Osteocyte (in vitro differentiated cells): ENCODE measurements around the gene FCSK. TPM values are rescaled to one million over a fixed set of nuclear protein-coding genes. Genes with fewer than 3 reads are reported as not detected.

Source experiments
- DNase-seq: peaks from one replicate; pipeline ENCODE4 v3.0.0; 2021; ENCODE audit warnings: mixed read lengths; ENCODE audit not compliant: unreplicated experiment; ENCODE audit errors: extremely low spot score
- H3K27ac Mint-ChIP-seq: one replicate; pipeline ENCODE4 v1.8.0; 2021; ENCODE audit warnings: mild to moderate bottlenecking, mixed read lengths; ENCODE audit not compliant: unreplicated experiment
- H3K27me3 Mint-ChIP-seq: one replicate; pipeline ENCODE4 v1.8.0; 2021; ENCODE audit warnings: mixed read lengths; ENCODE audit not compliant: unreplicated experiment
- H3K36me3 Mint-ChIP-seq: one replicate; pipeline ENCODE4 v1.8.0; 2021; ENCODE audit warnings: mixed read lengths; ENCODE audit not compliant: unreplicated experiment
- H3K4me1 Mint-ChIP-seq: one replicate; pipeline ENCODE4 v1.8.0; 2021; ENCODE audit warnings: mixed read lengths; ENCODE audit not compliant: unreplicated experiment
- H3K4me3 Mint-ChIP-seq: one replicate; pipeline ENCODE4 v1.8.0; 2021; ENCODE audit warnings: mild to moderate bottlenecking, moderate library complexity, mixed read lengths; ENCODE audit not compliant: unreplicated experiment
- H3K9me3 Mint-ChIP-seq: one replicate; pipeline ENCODE4 v1.8.0; 2021; ENCODE audit warnings: mixed read lengths; ENCODE audit not compliant: unreplicated experiment
- CTCF ChIP-seq: fragments of 200-600 bp; sonication (generic); IDR thresholded peaks from 2 replicates; pipeline ENCODE4 v1.5.0; 2021; ENCODE audit warnings: antibody characterized with exemption, mild to moderate bottlenecking, moderate library complexity
- total RNA-seq: library from RNA; stranded (reverse); gene quantifications from 2 replicates; pipeline ENCODE4 v1.2.1, GENCODE V29; 2021

The FCSK gene
- total RNA-seq, 1 donor from 2014 or later, result 16.8 TPM

DNA sequence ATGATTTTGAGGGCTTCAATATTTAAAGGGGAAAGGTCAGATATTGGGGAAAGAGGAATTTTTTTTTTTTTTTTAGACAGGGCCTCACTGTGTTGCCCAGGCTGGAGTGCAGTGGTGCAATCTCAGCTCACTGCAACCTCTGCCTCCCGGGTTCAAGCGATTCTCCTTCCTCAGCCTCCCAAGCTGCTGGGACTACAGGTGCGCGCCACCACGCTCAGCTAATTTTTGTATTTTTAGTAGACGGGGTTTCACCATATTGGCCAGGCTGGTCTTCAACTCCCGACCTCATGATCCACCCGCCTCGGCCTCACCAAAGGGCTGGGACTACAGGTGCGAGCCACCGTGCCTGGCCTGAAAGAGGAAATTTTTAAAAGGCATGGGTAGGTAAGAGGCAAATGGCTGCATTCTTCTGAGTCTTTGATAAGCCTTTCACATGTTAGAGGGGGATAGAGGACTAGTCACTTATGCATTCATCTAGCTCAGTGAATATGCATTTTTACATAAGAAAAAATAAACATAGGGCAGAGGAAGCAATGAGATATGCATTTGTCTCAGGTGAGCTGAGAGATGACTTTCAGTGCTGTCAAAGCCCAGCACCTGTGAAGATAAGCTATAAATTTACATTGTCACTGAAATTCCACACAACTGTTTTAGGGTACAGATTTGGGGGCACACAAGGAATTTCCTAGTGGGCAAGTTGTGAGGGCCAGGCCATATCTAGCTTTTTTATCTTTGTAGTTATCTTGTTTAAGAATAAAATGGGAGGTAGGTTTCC, 1.1 kb upstream of the FCSK start:
- no peak for DNase-seq
- peak overlapping the region; percentile 92 for H3K27ac Mint-ChIP-seq

GRCh38 chr16:70453892-70454221, 538 bp upstream of the FCSK start:
- no peak for TF ChIP-seq CTCF
- peaks cover 12% of the 10 kb centered on the region for H3K4me1 Mint-ChIP-seq
- DNase-seq, result no peak
- H3K9me3 Mint-ChIP-seq, result no peaks in the 10 kb centered on the region
- H3K4me3 Mint-ChIP-seq, result peak overlapping the region; percentile 77
- peak overlapping the region; percentile 92 for H3K27ac Mint-ChIP-seq
- H3K27me3 Mint-ChIP-seq, result no peaks in the 10 kb centered on the region
- no peaks in the 10 kb centered on the region for H3K36me3 Mint-ChIP-seq

More for the DNA sequence above, 1.1 kb upstream of the FCSK start:
- H3K4me1 Mint-ChIP-seq, result peaks cover 12% of the 10 kb centered on the region
- H3K36me3 Mint-ChIP-seq, result no peaks in the 10 kb centered on the region
- H3K27me3 Mint-ChIP-seq, result no peaks in the 10 kb centered on the region
- H3K4me3 Mint-ChIP-seq, result peak overlapping the region; percentile 77
- H3K9me3 Mint-ChIP-seq, result no peaks in the 10 kb centered on the region
- TF ChIP-seq CTCF, result no peak

DNA sequence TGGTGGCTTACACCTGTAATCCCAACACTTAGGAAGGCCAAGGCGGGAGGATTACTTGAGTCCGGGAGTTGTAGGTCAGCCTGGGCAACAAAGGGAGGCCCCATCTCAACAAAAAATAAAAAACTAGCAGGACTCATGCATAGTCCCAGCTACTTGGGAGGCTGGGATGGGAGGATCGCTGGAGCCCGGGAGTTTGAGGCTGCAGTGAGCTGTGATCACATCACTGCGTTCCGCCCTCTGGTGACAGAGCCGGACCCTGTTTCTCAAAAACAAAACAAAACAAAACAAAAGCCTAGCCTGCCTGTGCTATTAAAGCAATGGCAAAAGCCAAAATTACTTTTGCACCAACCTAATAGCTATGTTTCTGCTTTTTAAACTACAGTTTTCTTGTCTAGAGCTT, 1.5 kb downstream of the FCSK start:
- no peak for TF ChIP-seq CTCF
- DNase-seq, result no peak
- Mint-ChIP-seq H3K4me1 (peaks cover 17% of the 10 kb centered on the region), H3K4me3 (no peak overlapping the region), H3K36me3 (no peaks in the 10 kb centered on the region), H3K27ac (no peak overlapping the region), H3K27me3 (no peaks in the 10 kb centered on the region), H3K9me3 (no peaks in the 10 kb centered on the region)

- no peak for DNase-seq
- no peak for TF ChIP-seq CTCF
- no peak overlapping the region for H3K27ac Mint-ChIP-seq
- no peaks in the 10 kb centered on the region for H3K27me3 Mint-ChIP-seq
- no peak overlapping the region for H3K4me3 Mint-ChIP-seq
- H3K4me1 Mint-ChIP-seq, result peaks cover 25% of the 10 kb centered on the region
- no peaks in the 10 kb centered on the region for H3K36me3 Mint-ChIP-seq
- H3K9me3 Mint-ChIP-seq, result no peaks in the 10 kb centered on the region
These were observed 3.2 kb downstream of the FCSK start for GRCh38 chr16:70457446-70458166.

DNA sequence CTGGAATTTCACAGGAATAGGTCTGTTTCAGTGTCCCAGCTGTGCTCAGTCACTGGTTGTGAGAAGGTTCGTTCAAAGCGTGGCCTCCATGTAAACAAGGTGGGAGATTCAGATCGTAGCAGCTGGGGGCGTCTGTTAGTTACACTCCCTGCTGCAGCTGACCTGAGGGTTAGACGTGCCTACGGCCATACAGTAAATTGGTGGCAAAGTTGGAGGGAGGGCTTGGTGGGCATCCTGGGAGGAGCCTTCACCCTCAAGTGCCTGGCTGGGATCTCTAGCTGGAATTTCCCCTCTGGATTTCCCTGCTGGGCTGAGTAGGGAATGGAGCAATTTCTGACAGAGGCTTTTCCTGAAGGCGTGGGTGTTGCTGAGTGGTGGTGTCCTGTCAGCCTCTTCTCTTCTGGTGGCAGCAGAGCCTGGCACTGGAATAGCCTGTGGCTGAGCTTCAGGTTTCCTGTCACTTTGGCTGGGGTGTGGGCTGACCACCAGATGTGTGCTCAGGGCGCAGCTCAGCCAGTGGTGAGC, 6.4 kb downstream of the FCSK start:
- no peak overlapping the region for H3K4me3 Mint-ChIP-seq
- peak overlapping the region; percentile 72 for H3K27ac Mint-ChIP-seq
- no peaks in the 10 kb centered on the region for H3K27me3 Mint-ChIP-seq
- H3K36me3 Mint-ChIP-seq, result peaks cover 2% of the 10 kb centered on the region
- no peaks in the 10 kb centered on the region for H3K9me3 Mint-ChIP-seq
- DNase-seq, result no peak
- H3K4me1 Mint-ChIP-seq, result peaks cover 13% of the 10 kb centered on the region
- no peak for TF ChIP-seq CTCF
